Subcutaneous abdominal adipose tissue (tissue), 5 donors: Measurements from ENCODE around the gene HAGHL.
"Not testable (repeated sequence)": the region's sequence is repeated elsewhere in the genome, so short reads cannot be mapped to it uniquely, and the experiment has no call there.

Experiments
- H3K27ac ChIP-seq: one replicate; pipeline ENCODE4 v1.7.0; 2013; ENCODE audit warnings: low read depth, mild to moderate bottlenecking, inconsistent platforms, low read length, moderate library complexity
- H3K27me3 ChIP-seq, 5 donors: one replicate each; pipeline ENCODE4 v1.7.0; 2013; ENCODE audit warnings: low read length in 5 of 5, inconsistent platforms in 1 of 5; ENCODE audit not compliant: control insufficient read depth in 5 of 5, insufficient read depth in 4 of 5
- H3K36me3 ChIP-seq, 5 donors: one replicate each; pipeline ENCODE4 v1.7.0; 2013; ENCODE audit warnings: low read length in 5 of 5; ENCODE audit not compliant: control insufficient read depth in 5 of 5, insufficient read depth in 5 of 5
- H3K4me1 ChIP-seq, 5 donors: one replicate each; pipeline ENCODE4 v1.7.0; 2013; ENCODE audit warnings: low read length in 5 of 5, mild to moderate bottlenecking in 3 of 5, moderate library complexity in 1 of 5; ENCODE audit not compliant: control insufficient read depth in 5 of 5, insufficient read depth in 5 of 5
- H3K4me3 ChIP-seq, 5 donors: one replicate each; pipeline ENCODE4 v1.7.0; 2013; ENCODE audit warnings: low read length in 5 of 5, low read depth in 1 of 5
- H3K9ac ChIP-seq, 5 donors: one replicate each; pipeline ENCODE4 v1.7.0; 2013; ENCODE audit warnings: low read length in 5 of 5, mild to moderate bottlenecking in 4 of 5, moderate library complexity in 3 of 5
- H3K9me3 ChIP-seq, 5 donors: one replicate each; pipeline ENCODE4 v1.7.0; 2013; ENCODE audit warnings: low read length in 5 of 5; ENCODE audit not compliant: control insufficient read depth in 5 of 5
- donor health status: healthy.
- donor health status: healthy.
- donor health status: healthy.
- donor health status: healthy.
- donor health status: healthy.

Gene HAGHL

GRCh38 chr16:769934-770333, 43.0 kb downstream of the HAGHL start:
- H3K9me3 ChIP-seq: no peaks in the 10 kb centered on the region
- no peaks in the 10 kb centered on the region for H3K36me3 ChIP-seq
- no peak overlapping the region for H3K4me3 ChIP-seq
- H3K4me1 ChIP-seq: no peaks in the 10 kb centered on the region
- no peak overlapping the region for H3K9ac ChIP-seq
- no peak overlapping the region for H3K27ac ChIP-seq
- peaks cover 9 to 21% (median 18%) of the 10 kb centered on the region in 5 donors for H3K27me3 ChIP-seq

GRCh38 chr16:770411-770810, 43.5 kb downstream of the HAGHL start:
- no peaks in the 10 kb centered on the region for H3K9me3 ChIP-seq
- H3K27ac ChIP-seq: no peak overlapping the region
- H3K27me3 ChIP-seq: peaks cover 9 to 21% (median 18%) of the 10 kb centered on the region in 5 donors
- no peaks in the 10 kb centered on the region for H3K36me3 ChIP-seq
- no peak overlapping the region for H3K9ac ChIP-seq
- no peak overlapping the region for H3K4me3 ChIP-seq
- H3K4me1 ChIP-seq: no peaks in the 10 kb centered on the region

GRCh38 chr16:772959-773358, 46.1 kb downstream of the HAGHL start:
- Histone ChIP-seq H3K27ac (no peak overlapping the region), H3K27me3 (peaks cover 7 to 14% (median 11%) of the 10 kb centered on the region in 5 donors), H3K9ac (no peak overlapping the region), H3K4me3 (no peak overlapping the region), H3K36me3 (no peaks in the 10 kb centered on the region), H3K4me1 (no peaks in the 10 kb centered on the region), H3K9me3 (no peaks in the 10 kb centered on the region)

GRCh38 chr16:774086-775001, 47.4 kb downstream of the HAGHL start:
- H3K4me3 ChIP-seq: no peak overlapping the region
- peaks cover 4 to 19% (median 12%) of the 10 kb centered on the region in 5 donors for H3K27me3 ChIP-seq

GRCh38 chr16:775236-775796, 48.4 kb downstream of the HAGHL start:
- Histone ChIP-seq H3K4me1 (no peaks in the 10 kb centered on the region), H3K9me3 (no peaks in the 10 kb centered on the region), H3K36me3 (no peaks in the 10 kb centered on the region), H3K9ac (no peak overlapping the region), H3K27me3 (peaks cover 0 to 18% (median 12%) of the 10 kb centered on the region in 5 donors), H3K27ac (no peak overlapping the region), H3K4me3 (no peak overlapping the region)

More at GRCh38 chr16:774086-775001, 47.4 kb downstream of the HAGHL start:
- H3K36me3 ChIP-seq: no peaks in the 10 kb centered on the region
- no peaks in the 10 kb centered on the region for H3K4me1 ChIP-seq
- no peak overlapping the region for H3K9ac ChIP-seq
- no peaks in the 10 kb centered on the region for H3K9me3 ChIP-seq
- no peak overlapping the region for H3K27ac ChIP-seq

- not testable (repeated sequence) for H3K9ac ChIP-seq, H3K4me3 ChIP-seq, H3K4me1 ChIP-seq, H3K36me3 ChIP-seq, H3K9me3 ChIP-seq, H3K27ac ChIP-seq
- H3K27me3 ChIP-seq: peaks cover 4 to 28% (median 20%) of the 10 kb centered on the region in 5 donors
Observed at GRCh38 chr16:776298-776697, 49.4 kb downstream of the HAGHL start.

GRCh38 chr16:776824-777223, 49.9 kb downstream of the HAGHL start:
- Histone ChIP-seq H3K36me3 (no peaks in the 10 kb centered on the region), H3K9me3 (no peaks in the 10 kb centered on the region), H3K27ac (no peak overlapping the region), H3K4me3 (no peak overlapping the region), H3K27me3 (peaks cover 7 to 33% (median 25%) of the 10 kb centered on the region in 5 donors), H3K4me1 (no peaks in the 10 kb centered on the region), H3K9ac (no peak overlapping the region)

GRCh38 chr16:777826-778225, 50.9 kb downstream of the HAGHL start:
- Histone ChIP-seq H3K36me3 (no peaks in the 10 kb centered on the region), H3K27me3 (peaks cover 15 to 42% (median 35%) of the 10 kb centered on the region in 5 donors), H3K27ac (no peak overlapping the region)

GRCh38 chr16:778447-778846, 51.5 kb downstream of the HAGHL start:
- Histone ChIP-seq H3K27me3 (peaks cover 19 to 46% (median 42%) of the 10 kb centered on the region in 5 donors), H3K9ac (no peak overlapping the region), H3K9me3 (no peaks in the 10 kb centered on the region), H3K4me1 (no peaks in the 10 kb centered on the region), H3K4me3 (no peak overlapping the region), H3K36me3 (no peaks in the 10 kb centered on the region), H3K27ac (no peak overlapping the region)

More at GRCh38 chr16:777826-778225, 50.9 kb downstream of the HAGHL start:
- Histone ChIP-seq H3K9ac (no peak overlapping the region), H3K4me1 (no peaks in the 10 kb centered on the region), H3K4me3 (no peak overlapping the region), H3K9me3 (no peaks in the 10 kb centered on the region)

- Histone ChIP-seq H3K4me1 (peaks cover 0 to 2% (median 0%) of the 10 kb centered on the region in 5 donors), H3K9ac (no peak overlapping the region), H3K36me3 (no peaks in the 10 kb centered on the region), H3K4me3 (no peak overlapping the region), H3K9me3 (no peaks in the 10 kb centered on the region), H3K27ac (no peak overlapping the region), H3K27me3 (peaks cover 21 to 48% (median 44%) of the 10 kb centered on the region in 5 donors)
Observed at GRCh38 chr16:778909-779527, 52.1 kb downstream of the HAGHL start.
